Naive thymus-derived CD8-positive, alpha-beta T cell (primary cell): Measurements from ENCODE around the gene PPM1K. TPM values are rescaled to one million over a fixed set of nuclear protein-coding genes. Genes with fewer than 3 reads are reported as not detected.

Experiments
- ATAC-seq, 2 donors: fragments of 150-1000 bp; cut with Tn5 transposase in 1 of 2; sonication (Bioruptor Pico), chemical (Tn5 transposase) in 1 of 2; 1 replicate in 1 of 2; 2 replicates in 1 of 2; pipeline ENCODE4 v1.10.0; 2021; ENCODE audit warnings: mild to moderate bottlenecking in 2 of 2, moderate library complexity in 2 of 2
- POLR2A ChIA-PET: fragments of 350-600 bp; sonication (Branson Sonifier 250); formaldehyde crosslinking; loops from one replicate; lab custom pipeline; 2021; ENCODE audit warnings: antibody characterized with exemption; lab: Charles Lee
- DNase-seq, 10 donors: peaks; one replicate each; pipeline versions ENCODE4 v3.0.0 to v3.0.0-alpha.2; 2020 to 2022
- H3K27ac Mint-ChIP-seq, 10 donors: one replicate each; pipeline ENCODE4 v1.8.0; 2020 to 2022; ENCODE audit warnings: mild to moderate bottlenecking in 10 of 10, mixed read lengths in 10 of 10, moderate library complexity in 4 of 10, inconsistent platforms in 1 of 10
- H3K27me3 Mint-ChIP-seq, 5 donors: one replicate each; pipeline ENCODE4 v1.8.0; 2021 to 2022; ENCODE audit warnings: mixed read lengths in 5 of 5
- H3K36me3 Mint-ChIP-seq, 3 donors: one replicate each; pipeline ENCODE4 v1.8.0; 2020 to 2022; ENCODE audit warnings: mixed read lengths in 3 of 3, mild to moderate bottlenecking in 2 of 3, inconsistent platforms in 1 of 3
- H3K4me1 Mint-ChIP-seq, 4 donors: one replicate each; pipeline ENCODE4 v1.8.0; 2021 to 2022; ENCODE audit warnings: mixed read lengths in 4 of 4
- H3K4me3 Mint-ChIP-seq, 10 donors: one replicate each; pipeline ENCODE4 v1.8.0; 2020 to 2022; ENCODE audit warnings: mild to moderate bottlenecking in 10 of 10, mixed read lengths in 10 of 10, moderate library complexity in 6 of 10, inconsistent platforms in 1 of 10
- H3K9me3 Mint-ChIP-seq, 9 donors: one replicate each; pipeline ENCODE4 v1.8.0; 2020 to 2022; ENCODE audit warnings: mixed read lengths in 9 of 9, mild to moderate bottlenecking in 3 of 9, inconsistent platforms in 1 of 9, moderate library complexity in 1 of 9
- polyA plus RNA-seq, 3 donors: library from polyadenylated mRNA; unstranded; fragments of 300-500 nt; fragmentation: Illumina TruSeq; gene quantifications; one replicate each; pipeline ENCODE4 v1.2.3, GENCODE V29; 2021
- total RNA-seq, 8 experiments: library from RNA in 2 of 8; stranded (reverse) in 2 of 8; gene quantifications; one replicate each; pipeline ENCODE4 v1.2.3 and lab custom pipeline; 2021 to 2026

PPM1K gene
- total and polyA plus RNA-seq, 5 experiments from 2014 or later, result 64.7 to 94.6 (median 85.3) TPM

- no peaks in the 10 kb centered on the region for H3K36me3 Mint-ChIP-seq
- no peak for DNase-seq
- POLR2A ChIA-PET, result interaction anchor here (1.0 kb wide), 1 partner anchor 13 kb away, joined by 3 read pairs; the partner anchor contains the start of gene PPM1K
Measured at GRCh38 chr4:88297212-88297516, 12.8 kb upstream of the PPM1K start.

GRCh38 chr4:88296413-88297211, 12.3 kb upstream of the PPM1K start:
- H3K27ac Mint-ChIP-seq, result peak overlapping the region in 1 of 10 donors; percentile 43
- DNase-seq (no peak), ATAC-seq (no peak)
- no peaks in the 10 kb centered on the region for H3K36me3 Mint-ChIP-seq
- no peaks in the 10 kb centered on the region for H3K27me3 Mint-ChIP-seq
- no peaks in the 10 kb centered on the region for H3K9me3 Mint-ChIP-seq
- POLR2A ChIA-PET, result interaction anchor here (1.0 kb wide), 1 partner anchor 12 kb away, joined by 3 read pairs; the partner anchor contains the start of gene PPM1K
- no peaks in the 10 kb centered on the region for H3K4me1 Mint-ChIP-seq
- H3K4me3 Mint-ChIP-seq, result no peak overlapping the region

More at GRCh38 chr4:88297212-88297516, 12.8 kb upstream of the PPM1K start:
- H3K4me3 Mint-ChIP-seq, result no peak overlapping the region
- no peaks in the 10 kb centered on the region for H3K4me1 Mint-ChIP-seq
- H3K27me3 Mint-ChIP-seq, result no peaks in the 10 kb centered on the region
- no peaks in the 10 kb centered on the region for H3K9me3 Mint-ChIP-seq
- peak overlapping the region in 1 of 10 donors; percentile 43 for H3K27ac Mint-ChIP-seq
- ATAC-seq, result no peak

- ATAC-seq (no peak), DNase-seq (no peak)
- no peak overlapping the region for H3K27ac Mint-ChIP-seq
- H3K9me3 Mint-ChIP-seq, result no peaks in the 10 kb centered on the region
- no peaks in the 10 kb centered on the region for H3K36me3 Mint-ChIP-seq
- no peaks in the 10 kb centered on the region for H3K27me3 Mint-ChIP-seq
- H3K4me3 Mint-ChIP-seq, result no peak overlapping the region
- no peaks in the 10 kb centered on the region for H3K4me1 Mint-ChIP-seq
- POLR2A ChIA-PET, result no interaction called here
Measured at GRCh38 chr4:88295656-88296055, 11.3 kb upstream of the PPM1K start.

GRCh38 chr4:88291003-88291402, 6.6 kb upstream of the PPM1K start:
- ATAC-seq (no peak), DNase-seq (no peak)
- Mint-ChIP-seq H3K27me3 (no peaks in the 10 kb centered on the region), H3K9me3 (no peaks in the 10 kb centered on the region), H3K36me3 (no peaks in the 10 kb centered on the region), H3K4me1 (peaks cover 0 to 8% (median 0%) of the 10 kb centered on the region in 4 donors), H3K27ac (no peak overlapping the region), H3K4me3 (no peak overlapping the region)
- POLR2A ChIA-PET, result no interaction called here

GRCh38 chr4:88286897-88287296, 2.5 kb upstream of the PPM1K start:
- Mint-ChIP-seq H3K9me3 (no peaks in the 10 kb centered on the region), H3K36me3 (no peaks in the 10 kb centered on the region), H3K27ac (peak overlapping the region in 1 of 10 donors; percentile 100), H3K27me3 (no peaks in the 10 kb centered on the region), H3K4me3 (no peak overlapping the region), H3K4me1 (peaks cover 14 to 36% (median 25%) of the 10 kb centered on the region in 4 donors)
- DNase-seq (no peak), ATAC-seq (no peak)
- POLR2A ChIA-PET, result no interaction called here

GRCh38 chr4:88285235-88285653, 883 bp upstream of the PPM1K start:
- H3K36me3 Mint-ChIP-seq, result no peaks in the 10 kb centered on the region
- ATAC-seq (no peak), DNase-seq (no peak)
- no peaks in the 10 kb centered on the region for H3K9me3 Mint-ChIP-seq
- H3K4me3 Mint-ChIP-seq, result peak overlapping the region; percentile 89 to 99 (median 98)
- H3K27ac Mint-ChIP-seq, result peak overlapping the region; percentile 98 to 100 (median 99)
- POLR2A ChIA-PET, result interaction anchor here (0.6 to 3.6 kb wide), 15 partner anchors 10 to 894 kb away, joined by 3 to 40 read pairs (median 6); partner anchors contain the start of genes HERC3, HERC5, HERC6 and HSD17B11
- peaks cover 20 to 50% (median 37%) of the 10 kb centered on the region in 4 donors for H3K4me1 Mint-ChIP-seq
- H3K27me3 Mint-ChIP-seq, result no peaks in the 10 kb centered on the region

- POLR2A ChIA-PET, result interaction anchor here (0.6 to 3.6 kb wide), 29 partner anchors 8 to 1349 kb away, joined by 3 to 40 read pairs (median 4); partner anchors contain the start of genes AFF1, HERC5, HERC6 and HSD17B11
- DNase-seq, result peak in 9 of 10 donors; percentile 65 to 87 (median 79)
Measured at GRCh38 chr4:88283661-88284438, 511 bp downstream of the PPM1K start.

GRCh38 chr4:88280228-88280795, 4.0 kb downstream of the PPM1K start:
- POLR2A ChIA-PET, result interaction anchor here (0.7 kb wide), 1 partner anchor 133 kb away, joined by 3 read pairs; no protein-coding TSS in a partner anchor
- Mint-ChIP-seq H3K27ac (peak overlapping the region in 9 of 10 donors; percentile 35 to 100 (median 67)), H3K36me3 (peaks cover 7 to 31% (median 22%) of the 10 kb centered on the region in 3 donors), H3K4me3 (peak overlapping the region in 9 of 10 donors; percentile 28 to 74 (median 54)), H3K27me3 (no peaks in the 10 kb centered on the region), H3K4me1 (peaks cover 35 to 86% (median 67%) of the 10 kb centered on the region in 4 donors), H3K9me3 (peaks cover 0 to 4% (median 0%) of the 10 kb centered on the region in 9 donors)
- no peak for DNase-seq
- no peak for ATAC-seq

More at GRCh38 chr4:88283661-88284438, 511 bp downstream of the PPM1K start:
- Mint-ChIP-seq H3K36me3 (peaks cover 0 to 3% (median 0%) of the 10 kb centered on the region in 3 donors), H3K27me3 (no peaks in the 10 kb centered on the region), H3K27ac (peak overlapping the region; percentile 98 to 100 (median 99)), H3K9me3 (no peaks in the 10 kb centered on the region), H3K4me3 (peak overlapping the region; percentile 89 to 99 (median 98)), H3K4me1 (peaks cover 23 to 64% (median 47%) of the 10 kb centered on the region in 4 donors)
- ATAC-seq, result peak; percentile 55 to 58

- Mint-ChIP-seq H3K9me3 (peaks cover 0 to 4% (median 0%) of the 10 kb centered on the region in 9 donors), H3K4me3 (peak overlapping the region in 7 of 10 donors; percentile 8 to 61 (median 40)), H3K4me1 (peaks cover 30 to 85% (median 62%) of the 10 kb centered on the region in 4 donors), H3K27ac (peak overlapping the region in 1 of 10 donors; percentile 80), H3K27me3 (no peaks in the 10 kb centered on the region), H3K36me3 (peaks cover 7 to 48% (median 23%) of the 10 kb centered on the region in 3 donors)
- ATAC-seq (no peak), DNase-seq (no peak)
- POLR2A ChIA-PET, result no interaction called here
Measured at GRCh38 chr4:88277711-88278225, 6.6 kb downstream of the PPM1K start.

GRCh38 chr4:88276952-88277710, 7.2 kb downstream of the PPM1K start:
- peak overlapping the region in 8 of 10 donors; percentile 12 to 61 (median 46) for H3K4me3 Mint-ChIP-seq
- peaks cover 29 to 80% (median 57%) of the 10 kb centered on the region in 4 donors for H3K4me1 Mint-ChIP-seq
- H3K36me3 Mint-ChIP-seq, result peaks cover 7 to 49% (median 23%) of the 10 kb centered on the region in 3 donors
- POLR2A ChIA-PET, result no interaction called here
- no peaks in the 10 kb centered on the region for H3K27me3 Mint-ChIP-seq
- ATAC-seq (no peak), DNase-seq (no peak)
- H3K27ac Mint-ChIP-seq, result peak overlapping the region in 3 of 10 donors; percentile 19 to 80 (median 24)
- H3K9me3 Mint-ChIP-seq, result peaks cover 0 to 4% (median 0%) of the 10 kb centered on the region in 9 donors

GRCh38 chr4:88275949-88276515, 8.3 kb downstream of the PPM1K start:
- Mint-ChIP-seq H3K9me3 (peaks cover 0 to 4% (median 0%) of the 10 kb centered on the region in 9 donors), H3K36me3 (peaks cover 7 to 60% (median 27%) of the 10 kb centered on the region in 3 donors), H3K4me1 (peaks cover 27 to 76% (median 51%) of the 10 kb centered on the region in 4 donors), H3K27me3 (no peaks in the 10 kb centered on the region), H3K4me3 (peak overlapping the region in 1 of 10 donors; percentile 26), H3K27ac (peak overlapping the region in 1 of 10 donors; percentile 72)
- DNase-seq (no peak), ATAC-seq (no peak)
- POLR2A ChIA-PET, result interaction anchor here (0.7 to 1.4 kb wide), 2 partner anchors 8 to 49 kb away, joined by 3 to 7 read pairs; partner anchors contain the start of gene PPM1K
